Neural cell (in vitro differentiated cells): ENCODE results near the gene LRRC61.

Source experiments
- TAF1 ChIP-seq: IDR thresholded peaks from 2 replicates; pipeline ENCODE4 v1.6.1; 2012; ENCODE audit warnings: low read depth
- TF ChIP-seq, protein P1 (sequence below): fragments of 450-650 bp; IDR thresholded peaks from 2 replicates; pipeline ENCODE4 v1.5.1; 2014; ENCODE audit warnings: antibody characterized with exemption, mild to moderate bottlenecking, moderate library complexity; ENCODE audit not compliant: poor library complexity, severe bottlenecking
- TF ChIP-seq, protein P2 (sequence below): IDR thresholded peaks from 2 replicates; pipeline ENCODE4 v1.6.1; 2012; ENCODE audit warnings: borderline replicate concordance

DNA sequence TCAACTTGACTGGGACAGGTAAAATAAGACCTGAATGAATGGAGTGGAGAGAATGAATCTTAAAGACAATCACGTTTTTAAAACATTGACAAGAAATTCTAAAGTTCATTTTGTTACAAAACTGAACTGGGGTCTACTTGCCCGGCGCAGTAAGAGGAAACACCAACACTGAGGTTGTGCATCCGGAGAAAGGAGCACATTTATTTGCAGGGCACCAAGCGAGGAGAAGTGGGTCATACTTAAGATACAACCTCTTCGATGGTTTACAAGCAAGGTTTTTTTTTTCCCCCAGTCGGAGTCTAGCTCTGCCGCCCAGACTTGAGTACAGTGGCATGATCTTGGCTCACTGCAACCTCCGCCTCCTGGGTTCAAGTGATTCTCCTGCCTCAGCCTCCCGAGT, 42.0 kb downstream of the LRRC61 start:
- TF ChIP-seq, protein P1, sequence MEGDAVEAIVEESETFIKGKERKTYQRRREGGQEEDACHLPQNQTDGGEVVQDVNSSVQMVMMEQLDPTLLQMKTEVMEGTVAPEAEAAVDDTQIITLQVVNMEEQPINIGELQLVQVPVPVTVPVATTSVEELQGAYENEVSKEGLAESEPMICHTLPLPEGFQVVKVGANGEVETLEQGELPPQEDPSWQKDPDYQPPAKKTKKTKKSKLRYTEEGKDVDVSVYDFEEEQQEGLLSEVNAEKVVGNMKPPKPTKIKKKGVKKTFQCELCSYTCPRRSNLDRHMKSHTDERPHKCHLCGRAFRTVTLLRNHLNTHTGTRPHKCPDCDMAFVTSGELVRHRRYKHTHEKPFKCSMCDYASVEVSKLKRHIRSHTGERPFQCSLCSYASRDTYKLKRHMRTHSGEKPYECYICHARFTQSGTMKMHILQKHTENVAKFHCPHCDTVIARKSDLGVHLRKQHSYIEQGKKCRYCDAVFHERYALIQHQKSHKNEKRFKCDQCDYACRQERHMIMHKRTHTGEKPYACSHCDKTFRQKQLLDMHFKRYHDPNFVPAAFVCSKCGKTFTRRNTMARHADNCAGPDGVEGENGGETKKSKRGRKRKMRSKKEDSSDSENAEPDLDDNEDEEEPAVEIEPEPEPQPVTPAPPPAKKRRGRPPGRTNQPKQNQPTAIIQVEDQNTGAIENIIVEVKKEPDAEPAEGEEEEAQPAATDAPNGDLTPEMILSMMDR: no peak
- TF ChIP-seq, protein P2, sequence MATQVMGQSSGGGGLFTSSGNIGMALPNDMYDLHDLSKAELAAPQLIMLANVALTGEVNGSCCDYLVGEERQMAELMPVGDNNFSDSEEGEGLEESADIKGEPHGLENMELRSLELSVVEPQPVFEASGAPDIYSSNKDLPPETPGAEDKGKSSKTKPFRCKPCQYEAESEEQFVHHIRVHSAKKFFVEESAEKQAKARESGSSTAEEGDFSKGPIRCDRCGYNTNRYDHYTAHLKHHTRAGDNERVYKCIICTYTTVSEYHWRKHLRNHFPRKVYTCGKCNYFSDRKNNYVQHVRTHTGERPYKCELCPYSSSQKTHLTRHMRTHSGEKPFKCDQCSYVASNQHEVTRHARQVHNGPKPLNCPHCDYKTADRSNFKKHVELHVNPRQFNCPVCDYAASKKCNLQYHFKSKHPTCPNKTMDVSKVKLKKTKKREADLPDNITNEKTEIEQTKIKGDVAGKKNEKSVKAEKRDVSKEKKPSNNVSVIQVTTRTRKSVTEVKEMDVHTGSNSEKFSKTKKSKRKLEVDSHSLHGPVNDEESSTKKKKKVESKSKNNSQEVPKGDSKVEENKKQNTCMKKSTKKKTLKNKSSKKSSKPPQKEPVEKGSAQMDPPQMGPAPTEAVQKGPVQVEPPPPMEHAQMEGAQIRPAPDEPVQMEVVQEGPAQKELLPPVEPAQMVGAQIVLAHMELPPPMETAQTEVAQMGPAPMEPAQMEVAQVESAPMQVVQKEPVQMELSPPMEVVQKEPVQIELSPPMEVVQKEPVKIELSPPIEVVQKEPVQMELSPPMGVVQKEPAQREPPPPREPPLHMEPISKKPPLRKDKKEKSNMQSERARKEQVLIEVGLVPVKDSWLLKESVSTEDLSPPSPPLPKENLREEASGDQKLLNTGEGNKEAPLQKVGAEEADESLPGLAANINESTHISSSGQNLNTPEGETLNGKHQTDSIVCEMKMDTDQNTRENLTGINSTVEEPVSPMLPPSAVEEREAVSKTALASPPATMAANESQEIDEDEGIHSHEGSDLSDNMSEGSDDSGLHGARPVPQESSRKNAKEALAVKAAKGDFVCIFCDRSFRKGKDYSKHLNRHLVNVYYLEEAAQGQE: no peak
- no peak for TF ChIP-seq TAF1
